ENCODE measurements around the gene TAF11L12.
"Not testable (repeated sequence)": the region's sequence is repeated elsewhere in the genome, so short reads cannot be mapped to it uniquely, and the experiment has no call there.

Gene TAF11L12

GRCh38 chr5:17610092-17610491 is at the start of gene TAF11L12:
TAF11L12 (plus strand) TSS chr5:17610392.
- not testable (repeated sequence) for DNase-seq

GRCh38 chr5:17585658-17586057 is 24.5 kb upstream of the TAF11L12 start, which contains the start of gene TAF11L7:
TAF11L7 (minus strand) TSS chr5:17585758.
- DNase-seq, result not testable (repeated sequence)

GRCh38 chr5:17590860-17591259 is 19.3 kb upstream of the TAF11L12 start, which contains the start of gene TAF11L8:
TAF11L8 (minus strand) TSS chr5:17590960.
- not testable (repeated sequence) for DNase-seq

- DNase-seq, result not testable (repeated sequence)
These were observed 15.9 kb upstream of the TAF11L12 start, which contains the start of gene TAF11L9 for GRCh38 chr5:17594255-17594654. TAF11L9 (minus strand) TSS chr5:17594394.

GRCh38 chr5:17597728-17598127 is 12.5 kb upstream of the TAF11L12 start, which contains the start of gene TAF11L10:
TAF11L10 (minus strand) TSS chr5:17597828.
- DNase-seq, result not testable (repeated sequence)

GRCh38 chr5:17603880-17604279 is 6.3 kb upstream of the TAF11L12 start, which contains the start of gene TAF11L11:
TAF11L11 (plus strand) TSS chr5:17604183.
- DNase-seq, result not testable (repeated sequence)

- no peak for DNase-seq
These were observed 5.2 kb upstream of the TAF11L12 start for GRCh38 chr5:17604951-17605350.

GRCh38 chr5:17607461-17607860 is 2.7 kb upstream of the TAF11L12 start:
- not testable (repeated sequence) for DNase-seq

- DNase-seq, result no peak
These were observed 4.8 kb downstream of the TAF11L12 start for GRCh38 chr5:17614872-17615605.

GRCh38 chr5:17619354-17619753 is 9.2 kb downstream of the TAF11L12 start:
- DNase-seq, result no peak

GRCh38 chr5:17620627-17621026 is 10.4 kb downstream of the TAF11L12 start:
- no peak for DNase-seq

- DNase-seq, result no peak
These were observed 15.5 kb downstream of the TAF11L12 start for GRCh38 chr5:17625686-17626085.

- DNase-seq, result not testable (repeated sequence)
These were observed 21.6 kb downstream of the TAF11L12 start, which contains the start of gene TAF11L13 for GRCh38 chr5:17631788-17632187. TAF11L13 (plus strand) TSS chr5:17632088.

GRCh38 chr5:17634160-17634559 is 24.0 kb downstream of the TAF11L12 start, which contains the start of gene TAF11L14:
TAF11L14 (plus strand) TSS chr5:17634460.
- no peak for DNase-seq

GRCh38 chr5:17649232-17649631 is 39.0 kb downstream of the TAF11L12 start:
- not testable (repeated sequence) for DNase-seq

- DNase-seq, result not testable (repeated sequence)
These were observed 45.1 kb downstream of the TAF11L12 start for GRCh38 chr5:17655201-17655759.

- DNase-seq, result no peak
These were observed 45.7 kb downstream of the TAF11L12 start for GRCh38 chr5:17655921-17656320.
